B cell (primary cell): Measurements from ENCODE around the gene TRUB1. TPM values are rescaled to one million over a fixed set of nuclear protein-coding genes. Genes with fewer than 3 reads are reported as not detected.

ENCODE experiments used
- ATAC-seq: fragments of 200-7000 bp; cut with Tn5 transposase; one replicate; pipeline ENCODE4 v1.10.0; 2021; ENCODE audit warnings: low read depth, mild to moderate bottlenecking, moderate number of reproducible peaks, moderate library complexity
- CTCF ChIA-PET: fragments of 350-600 bp; sonication (Branson Sonifier 250); formaldehyde crosslinking; loops from one replicate; lab custom pipeline; 2021; ENCODE audit warnings: antibody characterized with exemption, inconsistent platforms; lab: Charles Lee
- POLR2A ChIA-PET: fragments of 350-600 bp; sonication (Branson Sonifier 250); formaldehyde crosslinking; loops from one replicate; lab custom pipeline; 2021; ENCODE audit warnings: antibody characterized with exemption; lab: Charles Lee
- DNase-seq: peaks from one replicate; pipeline ENCODE4 v3.0.0; 2013
- H2AFZ ChIP-seq: 2 replicates; pipeline ENCODE4 v1.6.1; 2012; ENCODE audit warnings: mild to moderate bottlenecking, low read depth, low read length; ENCODE audit not compliant: insufficient read depth, poor library complexity, severe bottlenecking
- H3K27ac ChIP-seq, 2 donors: 1 replicate in 1 of 2; 2 replicates in 1 of 2; pipeline ENCODE4 v1.5.1; 2012 to 2013; ENCODE audit warnings: low read length in 2 of 2, mild to moderate bottlenecking in 2 of 2, moderate library complexity in 1 of 2
- H3K27me3 ChIP-seq, 4 experiments: fragments of 200-600 bp in 1 of 4; sonication (generic) in 1 of 4; replicated peaks in 1 of 4; 1 replicate in 2 of 4; 2 replicates in 2 of 4; pipeline versions ENCODE4 v1.6.1 to v1.7.0; 2013 to 2016; ENCODE audit warnings: low read length in 3 of 4, mild to moderate bottlenecking in 2 of 4, mixed read lengths in 1 of 4, moderate library complexity in 1 of 4; ENCODE audit not compliant: insufficient read depth in 4 of 4, control insufficient read depth in 3 of 4; ENCODE audit errors: control extremely low read depth in 1 of 4
- H3K36me3 ChIP-seq, 2 experiments: replicated peaks in 1 of 2; 1 replicate in 1 of 2; 2 replicates in 1 of 2; pipeline versions ENCODE4 v1.6.1 to v1.7.1; 2013; ENCODE audit warnings: low read length in 1 of 2; ENCODE audit not compliant: insufficient read depth in 2 of 2, control insufficient read depth in 1 of 2; ENCODE audit errors: control extremely low read depth in 1 of 2, extremely low read depth in 1 of 2
- H3K4me1 ChIP-seq, 2 donors: fragments of 200-600 bp in 1 of 2; sonication (generic) in 1 of 2; 1 replicate in 1 of 2; 2 replicates in 1 of 2; pipeline versions ENCODE4 v1.5.1 to v1.6.1; 2013 to 2017; ENCODE audit warnings: low read length in 2 of 2; ENCODE audit not compliant: control insufficient read depth in 2 of 2, insufficient read depth in 2 of 2
- H3K4me2 ChIP-seq: replicated peaks from 2 replicates; pipeline ENCODE3; 2012; ENCODE audit warnings: mild to moderate bottlenecking, low read depth, low read length; ENCODE audit not compliant: poor library complexity, severe bottlenecking
- H3K4me3 ChIP-seq, 5 experiments: fragments of 200-600 bp in 1 of 5; sonication (generic) in 1 of 5; 1 replicate in 3 of 5; 2 replicates in 2 of 5; pipeline versions ENCODE4 v1.5.1 to v1.7.0; 2011 to 2016; ENCODE audit warnings: low read length in 4 of 5, mild to moderate bottlenecking in 4 of 5, low read depth in 2 of 5, control low read depth in 1 of 5, moderate library complexity in 1 of 5; ENCODE audit not compliant: insufficient read depth in 1 of 5; ENCODE audit errors: control extremely low read depth in 1 of 5, extremely low read depth in 1 of 5
- H3K79me2 ChIP-seq: fragments of 200-600 bp; sonication (generic); one replicate; pipeline ENCODE4 v1.6.0; 2016; ENCODE audit warnings: low read length; ENCODE audit not compliant: control insufficient read depth, insufficient read depth
- H3K9ac ChIP-seq: fragments of 200-600 bp; sonication (generic); 2 replicates; pipeline ENCODE4 v1.6.1; 2017; ENCODE audit warnings: mild to moderate bottlenecking, low read length, moderate library complexity
- H3K9me3 ChIP-seq, 3 donors: one replicate each; pipeline versions ENCODE4 v1.6.1 to v1.7.1; 2013; ENCODE audit warnings: low read length in 2 of 3; ENCODE audit not compliant: control insufficient read depth in 2 of 3, insufficient read depth in 1 of 3; ENCODE audit errors: control extremely low read depth in 1 of 3
- H4K20me1 ChIP-seq: 2 replicates; pipeline ENCODE4 v1.6.0; 2012; ENCODE audit warnings: mild to moderate bottlenecking, low read length; ENCODE audit not compliant: insufficient read depth, control insufficient read depth, poor library complexity, severe bottlenecking
- H3K27ac Mint-ChIP-seq: one replicate; pipeline ENCODE4 v1.8.0; 2021; ENCODE audit warnings: mixed read lengths
- H3K27me3 Mint-ChIP-seq: one replicate; pipeline ENCODE4 v1.8.0; 2021; ENCODE audit warnings: mixed read lengths
- H3K4me1 Mint-ChIP-seq: one replicate; pipeline ENCODE4 v1.8.0; 2021; ENCODE audit warnings: mixed read lengths
- H3K4me3 Mint-ChIP-seq: one replicate; pipeline ENCODE4 v1.8.0; 2021; ENCODE audit warnings: mixed read lengths
- H3K9me3 Mint-ChIP-seq: one replicate; pipeline ENCODE4 v1.8.0; 2022; ENCODE audit warnings: mixed read lengths; ENCODE audit not compliant: insufficient read depth
- CTCF ChIP-seq: fragments of 200-600 bp; IDR thresholded peaks from one replicate; pipeline ENCODE4 v1.8.0; 2022; ENCODE audit warnings: antibody characterized with exemption, mild to moderate bottlenecking
- EZH2 ChIP-seq: IDR thresholded peaks from 2 replicates; pipeline ENCODE4 v1.6.1; 2012; ENCODE audit warnings: borderline replicate concordance, low read depth, mild to moderate bottlenecking, moderate library complexity, low read length; ENCODE audit not compliant: insufficient read depth, poor library complexity, severe bottlenecking
- WGBS: methylation state at CpG from one replicate; pipeline ENCODE4 v1.1.5; 2013; ENCODE audit warnings: missing lambda C conversion rate; ENCODE audit not compliant: insufficient coverage; 5-methylcytosine and 5-hydroxymethylcytosine counted together
- intact Hi-C: fragments of 100-400 bp; cut with micrococcal nuclease; formaldehyde crosslinking; loops from one replicate; pipeline ENCODE4 v1.10.0; 2022
- polyA plus RNA-seq: library from polyadenylated mRNA; depleted of rRNA; stranded (reverse); fragments of >200 nt; gene quantifications from 2 replicates; pipeline ENCODE4 v1.2.3, GENCODE V29; 2012
- total RNA-seq, 2 donors: library from RNA; stranded (reverse); fragments of 120-200 nt in 1 of 2; gene quantifications; 1 replicate in 1 of 2; 2 replicates in 1 of 2; pipeline versions ENCODE4 v1.2.3 to v1.2.4, GENCODE V29; 2013 to 2022

Gene TRUB1
- total and polyA plus RNA-seq, 2 donors (not counting 1 experiment from before 2014, with no cell fraction given): 6.5 to 15.7 TPM

DNA sequence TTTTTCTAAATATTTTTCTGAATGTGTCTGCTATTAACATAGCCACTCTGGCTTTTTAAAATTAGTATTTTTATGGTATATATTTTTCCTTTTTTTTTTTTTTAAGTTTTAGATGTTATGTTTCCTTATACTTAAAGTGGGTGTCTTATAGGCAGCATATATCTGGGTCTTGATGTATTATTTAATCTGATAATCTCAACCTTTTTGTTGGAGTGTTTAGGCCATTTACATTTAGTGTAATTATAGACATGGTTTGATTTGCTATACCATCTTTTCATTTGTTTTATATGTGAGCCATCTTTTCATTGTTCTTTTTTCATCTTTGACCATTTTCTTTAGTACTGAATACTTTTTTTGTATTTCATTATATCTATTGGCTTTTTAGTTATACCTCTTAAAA is 45.0 kb downstream of the TRUB1 start:
- H3K27ac Mint-ChIP-seq: no peak overlapping the region
- no peak overlapping the region for H3K4me3 Mint-ChIP-seq
- H2AFZ ChIP-seq: no peak overlapping the region
- H3K27me3 ChIP-seq: no peaks in the 10 kb centered on the region
- no peak overlapping the region for H3K4me3 ChIP-seq
- peaks cover 5 to 13% (median 10%) of the 10 kb centered on the region in 3 donors for H3K9me3 ChIP-seq
- no peaks in the 10 kb centered on the region for H3K4me1 ChIP-seq
- no peak overlapping the region for H3K4me2 ChIP-seq
- TF ChIP-seq CTCF (no peak), EZH2 (no peak)
- no peaks in the 10 kb centered on the region for H3K79me2 ChIP-seq
- no peak overlapping the region for H3K9ac ChIP-seq
- peaks cover 5 to 8% of the 10 kb centered on the region in 2 experiments for H3K36me3 ChIP-seq
- H3K27ac ChIP-seq: no peak overlapping the region
- POLR2A ChIA-PET: no interaction called here
- DNase-seq: no peak
- H3K9me3 Mint-ChIP-seq: peaks cover 18% of the 10 kb centered on the region
- no peak for ATAC-seq
- CTCF ChIA-PET: no interaction called here
- no peaks in the 10 kb centered on the region for H4K20me1 ChIP-seq
- H3K27me3 Mint-ChIP-seq: no peaks in the 10 kb centered on the region
- no peaks in the 10 kb centered on the region for H3K4me1 Mint-ChIP-seq
- intact Hi-C loops: no loop called here

DNA sequence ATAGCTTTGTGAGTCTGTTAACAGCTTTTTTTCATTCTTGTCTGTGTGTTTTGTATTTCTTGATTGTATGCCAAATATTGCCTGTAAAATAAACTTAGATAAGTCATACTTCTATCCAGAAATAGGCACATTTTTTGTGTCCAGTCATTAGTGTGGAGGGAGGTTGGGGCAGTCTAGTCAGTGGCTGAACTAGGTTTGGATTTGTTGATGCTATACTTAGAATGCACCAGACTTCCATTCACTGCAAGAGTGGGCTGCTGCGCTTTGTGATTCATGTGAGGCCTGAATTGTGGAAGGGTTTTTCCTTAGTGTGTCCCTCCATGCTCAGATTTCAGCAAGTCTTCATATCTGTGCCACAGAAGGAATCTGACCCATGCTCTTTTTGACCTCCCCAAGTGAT is 50.0 kb downstream of the TRUB1 start:
- Histone ChIP-seq H3K4me2 (no peak overlapping the region), H3K4me1 (no peaks in the 10 kb centered on the region), H3K27me3 (no peaks in the 10 kb centered on the region), H3K9ac (no peak overlapping the region), H3K4me3 (no peak overlapping the region), H3K36me3 (peaks cover 5 to 7% of the 10 kb centered on the region in 2 experiments), H3K27ac (no peak overlapping the region), H3K79me2 (no peaks in the 10 kb centered on the region), H2AFZ (no peak overlapping the region), H4K20me1 (no peaks in the 10 kb centered on the region), H3K9me3 (peaks cover 0 to 9% (median 8%) of the 10 kb centered on the region in 3 donors)
- intact Hi-C loops: no loop called here
- Mint-ChIP-seq H3K9me3 (peaks cover 15% of the 10 kb centered on the region), H3K4me1 (no peaks in the 10 kb centered on the region), H3K4me3 (no peak overlapping the region), H3K27me3 (no peaks in the 10 kb centered on the region), H3K27ac (no peak overlapping the region)
- WGBS: no CpG with 5 or more reads among the region's 1 CpG
- ChIA-PET POLR2A (no interaction called here), CTCF (interaction anchor here (1.0 kb wide), 1 partner anchor 30 kb away, joined by 3 read pairs; no protein-coding TSS in a partner anchor)
- DNase-seq (no peak), ATAC-seq (no peak)
- no peak for TF ChIP-seq CTCF
- TF ChIP-seq EZH2: no peak
